ENCODE data around the gene EEF2K.
"Not testable (repeated sequence)": the region's sequence is repeated elsewhere in the genome, so short reads cannot be mapped to it uniquely, and the experiment has no call there.

The EEF2K gene

GRCh38 chr16:22206013-22206841 lies at the start of gene EEF2K:
EEF2K (plus strand) TSS chr16:22206278; CDS start chr16:22225730, 19,452 bp downstream.
- in situ Hi-C loops (cut with MboI; ENCODE audit: low sequenced_read_pairs) = no loop called here

- in situ Hi-C loops (cut with MboI; ENCODE audit: low sequenced_read_pairs) = no loop called here
Observed at GRCh38 chr16:22161401-22161800, 44.7 kb upstream of the EEF2K start.

GRCh38 chr16:22161999-22162655 lies 44.0 kb upstream of the EEF2K start, which contains the start of gene SDR42E2:
SDR42E2 (plus strand) TSS chr16:22162506; CDS start chr16:22165583, 3,077 bp downstream.
- in situ Hi-C loops (cut with MboI; ENCODE audit: low sequenced_read_pairs) = no loop called here

GRCh38 chr16:22162656-22163009 lies 43.4 kb upstream of the EEF2K start:
- in situ Hi-C loops (cut with MboI; ENCODE audit: low sequenced_read_pairs) = no loop called here

- in situ Hi-C loops (cut with MboI; ENCODE audit: low sequenced_read_pairs) = no loop called here
Observed at GRCh38 chr16:22163806-22164205, 42.3 kb upstream of the EEF2K start.

- in situ Hi-C loops (cut with MboI; ENCODE audit: low sequenced_read_pairs) = no loop called here
Observed at GRCh38 chr16:22164482-22164881, 41.6 kb upstream of the EEF2K start.

- in situ Hi-C loops (cut with MboI; ENCODE audit: low sequenced_read_pairs) = no loop called here
Observed at GRCh38 chr16:22165508-22166285, 40.4 kb upstream of the EEF2K start.

GRCh38 chr16:22171953-22172352 lies 34.1 kb upstream of the EEF2K start:
- in situ Hi-C loops (cut with MboI; ENCODE audit: low sequenced_read_pairs) = no loop called here

GRCh38 chr16:22172642-22173041 lies 33.4 kb upstream of the EEF2K start:
- in situ Hi-C loops (cut with MboI; ENCODE audit: low sequenced_read_pairs) = not testable (repeated sequence)

GRCh38 chr16:22174642-22175041 lies 31.4 kb upstream of the EEF2K start:
- in situ Hi-C loops (cut with MboI; ENCODE audit: low sequenced_read_pairs) = no loop called here

GRCh38 chr16:22177968-22178930 lies 27.8 kb upstream of the EEF2K start:
- in situ Hi-C loops (cut with MboI; ENCODE audit: low sequenced_read_pairs) = no loop called here

GRCh38 chr16:22181426-22181825 lies 24.7 kb upstream of the EEF2K start:
- in situ Hi-C loops (cut with MboI; ENCODE audit: low sequenced_read_pairs) = loop anchor here (10.0 kb wide), 1 partner anchor 177 kb away; the partner anchor contains the start of genes MOSMO and PDZD9

GRCh38 chr16:22181843-22182242 lies 24.2 kb upstream of the EEF2K start:
- in situ Hi-C loops (cut with MboI; ENCODE audit: low sequenced_read_pairs) = loop anchor here (10.0 kb wide), 1 partner anchor 177 kb away; the partner anchor contains the start of genes MOSMO and PDZD9

- in situ Hi-C loops (cut with MboI; ENCODE audit: low sequenced_read_pairs) = loop anchor here (10.0 kb wide), 1 partner anchor 179 kb away; the partner anchor contains the start of genes MOSMO and PDZD9
Observed at GRCh38 chr16:22183335-22183734, 22.7 kb upstream of the EEF2K start.

- in situ Hi-C loops (cut with MboI; ENCODE audit: low sequenced_read_pairs) = loop anchor here (10.0 kb wide), 1 partner anchor 179 kb away; the partner anchor contains the start of genes MOSMO and PDZD9
Observed at GRCh38 chr16:22183901-22184614, 22.0 kb upstream of the EEF2K start.

GRCh38 chr16:22184615-22184968 lies 21.5 kb upstream of the EEF2K start:
- in situ Hi-C loops (cut with MboI; ENCODE audit: low sequenced_read_pairs) = loop anchor here (10.0 kb wide), 1 partner anchor 180 kb away; the partner anchor contains the start of genes MOSMO and PDZD9

GRCh38 chr16:22186517-22186916 lies 19.6 kb upstream of the EEF2K start:
- in situ Hi-C loops (cut with MboI; ENCODE audit: low sequenced_read_pairs) = loop anchor here (10.0 kb wide), 1 partner anchor 182 kb away; the partner anchor contains the start of genes MOSMO and PDZD9

GRCh38 chr16:22188267-22188594 lies 17.8 kb upstream of the EEF2K start:
- in situ Hi-C loops (cut with MboI; ENCODE audit: low sequenced_read_pairs) = loop anchor here (10.0 kb wide), 1 partner anchor 183 kb away; the partner anchor contains the start of genes MOSMO and PDZD9
